H1 (cell line): ENCODE measurements around the gene MATK. TPM values are rescaled to one million over a fixed set of nuclear protein-coding genes. Genes with fewer than 3 reads are reported as not detected.
A peak's percentile ranks its signal among the peaks of the same experiment; 100 is the strongest.

Experiments used
- ASH2L ChIP-seq: fragments of 200-600, 300-600 bp; sonication (generic); IDR thresholded peaks from one replicate; pipeline ENCODE4 v1.7.1; 2017; ENCODE audit warnings: low read length
- CEBPB ChIP-seq: IDR thresholded peaks from 2 replicates; pipeline ENCODE4 v1.6.1; 2012; ENCODE audit warnings: low read depth, low read length
- GABPA ChIP-seq: IDR thresholded peaks from 2 replicates; pipeline ENCODE4 v1.6.1; 2011; ENCODE audit warnings: mild to moderate bottlenecking, low read length, moderate library complexity, borderline replicate concordance; ENCODE audit not compliant: insufficient read depth
- HDAC2 ChIP-seq, 2 experiments: fragments of 300-600 bp in 1 of 2; sonication (generic) in 1 of 2; IDR thresholded peaks; 2 replicates each; pipeline ENCODE4 v1.6.1; 2011 to 2012; ENCODE audit warnings: low read depth in 2 of 2, low read length in 2 of 2, mild to moderate bottlenecking in 2 of 2, moderate library complexity in 2 of 2, borderline replicate concordance in 1 of 2, inconsistent platforms in 1 of 2
- JUND ChIP-seq: IDR thresholded peaks from 2 replicates; pipeline ENCODE4 v1.6.1; 2011; ENCODE audit warnings: mild to moderate bottlenecking, improper control_type of control experiment, low read length
- KDM1A ChIP-seq: fragments of 200-600, 300-600 bp; sonication (generic); IDR thresholded peaks from 2 replicates; pipeline ENCODE4 v1.7.1; 2016; ENCODE audit warnings: mild to moderate bottlenecking, low read length, borderline replicate concordance
- KDM5A ChIP-seq: fragments of 200-600 bp; IDR thresholded peaks from 2 replicates; pipeline ENCODE4 v1.7.1; 2012; ENCODE audit warnings: mild to moderate bottlenecking, low read length, inconsistent platforms, mixed read lengths
- NANOG ChIP-seq: IDR thresholded peaks from 2 replicates; pipeline ENCODE4 v1.6.1; 2011; ENCODE audit warnings: low read length, low read depth, mild to moderate bottlenecking, inconsistent platforms; ENCODE audit not compliant: insufficient read depth, poor library complexity, severe bottlenecking
- NRF1 ChIP-seq: IDR thresholded peaks from 2 replicates; pipeline ENCODE4 v1.6.1; 2011; ENCODE audit warnings: mild to moderate bottlenecking, low read depth, low read length, improper control_type of control experiment
- POLR2AphosphoS5 ChIP-seq: IDR thresholded peaks from 2 replicates; pipeline ENCODE4 v1.6.1; 2011; ENCODE audit warnings: low read depth, low read length
- RXRA ChIP-seq: IDR thresholded peaks from 2 replicates; pipeline ENCODE4 v1.6.1; 2011; ENCODE audit warnings: low read depth, mild to moderate bottlenecking, low read length, moderate library complexity; ENCODE audit not compliant: insufficient read depth
- SAP30 ChIP-seq: fragments of 300-600 bp; sonication (generic); IDR thresholded peaks from 2 replicates; pipeline ENCODE4 v1.7.1; 2012; ENCODE audit warnings: low read length, moderate library complexity, mild to moderate bottlenecking, inconsistent platforms; ENCODE audit not compliant: insufficient read depth, insufficient replicate concordance
- SIN3A ChIP-seq, 2 experiments: IDR thresholded peaks in 1 of 2; conservative IDR thresholded peaks in 1 of 2; 2 replicates each; pipeline ENCODE4 v1.6.1; 2011 to 2012; ENCODE audit warnings: low read length in 2 of 2, improper control_type of control experiment in 1 of 2, low read depth in 1 of 2, mild to moderate bottlenecking in 1 of 2
- SIX5 ChIP-seq: IDR thresholded peaks from 2 replicates; pipeline ENCODE4 v1.6.1; 2011; ENCODE audit warnings: mild to moderate bottlenecking, low read depth, low read length
- SP1 ChIP-seq: IDR thresholded peaks from 2 replicates; pipeline ENCODE4 v1.6.1; 2011; ENCODE audit warnings: low read depth, low read length
- TAF1 ChIP-seq: IDR thresholded peaks from 2 replicates; pipeline ENCODE4 v1.6.1; 2011; ENCODE audit warnings: mild to moderate bottlenecking, low read depth, low read length
- TAF7 ChIP-seq: optimal IDR thresholded peaks from 2 replicates; pipeline ENCODE3; 2011; ENCODE audit warnings: low read depth, mild to moderate bottlenecking, inconsistent platforms, low read length, moderate library complexity, borderline replicate concordance
- YY1 ChIP-seq: IDR thresholded peaks from 2 replicates; pipeline ENCODE4 v1.6.1; 2011; ENCODE audit warnings: low read depth, mild to moderate bottlenecking, low read length
- ZNF274 ChIP-seq: IDR thresholded peaks from 2 replicates; pipeline ENCODE4 v1.7.0; 2012; ENCODE audit warnings: low read length, borderline replicate concordance; ENCODE audit errors: extremely low read depth
- polyA plus RNA-seq, 7 experiments: library from polyadenylated mRNA; depleted of rRNA in 3 of 7; stranded (reverse) in 5 of 7; unstranded in 2 of 7; fragments of >200 nt in 5 of 7; fragments of 200-250 nt in 2 of 7; gene quantifications; 1 replicate in 5 of 7; 2 replicates in 1 of 7; 4 replicates in 1 of 7; pipeline versions ENCODE4 v1.2.1 to v1.2.3, GENCODE V29; 2011 to 2013; ENCODE audit warnings: missing spikeins in 2 of 7, mixed read lengths in 2 of 7
- total RNA-seq: library from RNA; stranded (reverse); fragmentation: NEBNext Ultra II Directional; extraction: Animal tissue kit (Norgen Biotek cat#: 25700); gene quantifications from 2 replicates; pipeline ENCODE4 v1.2.1, GENCODE V29; 2021
- TF ChIP-seq, protein P1 (sequence below): IDR thresholded peaks from 2 replicates; pipeline ENCODE4 v1.6.1; 2012; ENCODE audit warnings: inconsistent platforms
- TF ChIP-seq, protein P2 (sequence below): IDR thresholded peaks from 2 replicates; pipeline ENCODE4 v1.6.1; 2012; ENCODE audit warnings: inconsistent platforms

MATK gene
- total and polyA plus RNA-seq, 2 of the 8 experiments (the other 6 are each of a cell fraction or from before 2014, with no cell fraction given), result 20.5 to 21.4 TPM

DNA sequence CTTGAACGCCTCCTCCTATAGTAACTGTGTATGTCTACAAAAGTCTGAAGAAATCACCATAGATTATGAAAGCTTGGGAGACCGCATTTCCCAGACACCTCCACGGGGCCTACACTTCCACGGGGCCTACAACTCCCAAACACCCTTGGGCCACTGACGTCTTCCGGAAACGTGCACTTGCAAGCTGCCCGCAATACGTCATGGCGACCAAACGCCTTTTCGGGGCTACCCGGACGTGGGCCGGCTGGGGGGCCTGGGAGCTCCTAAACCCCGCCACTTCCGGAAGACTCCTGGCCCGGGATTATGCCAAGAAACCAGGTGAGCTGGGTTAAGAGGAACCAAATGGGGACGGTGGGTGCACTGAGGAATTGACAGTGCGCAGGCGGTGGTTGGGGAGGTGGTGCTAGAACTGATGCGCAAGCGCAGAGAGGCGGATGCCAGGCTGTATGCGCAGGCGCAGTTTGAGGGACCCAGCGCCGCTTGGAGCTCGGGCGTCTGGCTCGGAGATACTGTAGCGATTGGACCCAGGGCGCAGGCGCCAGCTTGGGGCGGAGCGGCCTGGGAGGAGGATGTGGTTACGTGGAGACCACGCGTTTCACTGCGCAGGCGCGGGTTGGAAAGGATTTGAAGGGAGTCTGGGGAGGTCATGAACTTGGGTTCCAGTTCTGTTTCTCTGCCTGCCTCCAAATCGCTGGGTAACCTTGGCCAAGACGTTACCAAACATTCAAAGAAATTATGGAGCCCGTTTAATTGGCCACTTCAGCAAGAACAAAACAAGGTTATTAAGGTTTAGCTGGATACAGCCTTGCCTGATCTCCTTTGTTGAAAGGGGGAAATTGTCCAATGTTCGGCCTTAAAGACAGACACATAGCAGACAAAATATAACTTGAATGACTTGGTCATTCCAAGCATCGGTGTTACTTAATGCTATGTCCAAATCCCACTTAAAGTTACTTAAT, 23.4 kb downstream of the MATK start, which contains the start of gene MRPL54 (continued):
- TF ChIP-seq TAF1 (peak; percentile 89), ASH2L (peak; percentile 62), SAP30 (peak; percentile 91), NANOG (no peak), NRF1 (peak; percentile 99), ZNF274 (no peak), TAF7 (peak; percentile 72), HDAC2 (IDR thresholded peaks at IDR 0.05; ENCODE audit: borderline replicate concordance in 1 of 2, low read depth in 2 of 2, low read length in 2 of 2) (peak; percentile 47 to 67; a peak in 1 of 4 replicates), YY1 (peak; percentile 89), POLR2AphosphoS5 (peak; percentile 82), GABPA (peak; percentile 64; the same call in 1 of the 2 replicates), SIN3A (conservative IDR thresholded peaks at IDR 0.05 in 1 of 2, IDR thresholded peaks at IDR 0.05 in 1 of 2; ENCODE audit: low read depth in 1 of 2, low read length in 2 of 2) (peak; percentile 67 to 95; a peak in 2 of 4 replicates), RXRA (0 out of 2 replicates have a peak, but pooled peaks have one; percentile 42), KDM5A (0 out of 2 replicates have a peak, but pooled peaks have one; percentile 45), KDM1A (peak; percentile 86; the same call in 1 of the 2 replicates), SIX5 (peak; percentile 76), CEBPB (no peak), JUND (0 out of 2 replicates have a peak, but pooled peaks have one; percentile 15), SP1 (no peak)
- TF ChIP-seq, protein P1, sequence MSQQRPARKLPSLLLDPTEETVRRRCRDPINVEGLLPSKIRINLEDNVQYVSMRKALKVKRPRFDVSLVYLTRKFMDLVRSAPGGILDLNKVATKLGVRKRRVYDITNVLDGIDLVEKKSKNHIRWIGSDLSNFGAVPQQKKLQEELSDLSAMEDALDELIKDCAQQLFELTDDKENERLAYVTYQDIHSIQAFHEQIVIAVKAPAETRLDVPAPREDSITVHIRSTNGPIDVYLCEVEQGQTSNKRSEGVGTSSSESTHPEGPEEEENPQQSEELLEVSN, result no peak
- TF ChIP-seq, protein P2, sequence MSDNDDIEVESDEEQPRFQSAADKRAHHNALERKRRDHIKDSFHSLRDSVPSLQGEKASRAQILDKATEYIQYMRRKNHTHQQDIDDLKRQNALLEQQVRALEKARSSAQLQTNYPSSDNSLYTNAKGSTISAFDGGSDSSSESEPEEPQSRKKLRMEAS, result peak; percentile 72
